Measurements from ENCODE around the gene CXCL11.
"Not testable (repeated sequence)": the region's sequence is repeated elsewhere in the genome, so short reads cannot be mapped to it uniquely, and the experiment has no call there.

The CXCL11 gene

DNA sequence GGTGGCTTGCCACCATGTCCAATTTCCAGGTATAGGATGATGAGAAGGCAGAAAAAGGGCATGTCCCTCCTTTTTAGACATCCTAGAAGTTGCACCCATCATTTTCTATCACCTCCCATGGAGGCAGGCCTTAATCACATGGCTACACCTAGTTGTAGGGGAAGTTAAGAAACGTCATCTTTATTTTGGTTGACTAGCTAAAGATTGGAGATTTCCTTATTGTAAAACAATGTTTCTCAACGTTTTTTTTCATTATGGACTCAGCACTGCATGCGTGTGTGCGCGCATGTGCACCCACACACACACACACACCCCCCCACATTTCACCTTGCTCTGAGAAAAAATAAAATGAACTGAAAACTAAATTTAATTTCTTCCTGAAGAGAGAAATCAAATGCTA, 26.6 kb downstream of the CXCL11 start:
- peak overlapping the region; percentile 64; the same call in 1 of the 2 replicates for H3K27ac ChIP-seq
- TF ChIP-seq, protein P1, sequence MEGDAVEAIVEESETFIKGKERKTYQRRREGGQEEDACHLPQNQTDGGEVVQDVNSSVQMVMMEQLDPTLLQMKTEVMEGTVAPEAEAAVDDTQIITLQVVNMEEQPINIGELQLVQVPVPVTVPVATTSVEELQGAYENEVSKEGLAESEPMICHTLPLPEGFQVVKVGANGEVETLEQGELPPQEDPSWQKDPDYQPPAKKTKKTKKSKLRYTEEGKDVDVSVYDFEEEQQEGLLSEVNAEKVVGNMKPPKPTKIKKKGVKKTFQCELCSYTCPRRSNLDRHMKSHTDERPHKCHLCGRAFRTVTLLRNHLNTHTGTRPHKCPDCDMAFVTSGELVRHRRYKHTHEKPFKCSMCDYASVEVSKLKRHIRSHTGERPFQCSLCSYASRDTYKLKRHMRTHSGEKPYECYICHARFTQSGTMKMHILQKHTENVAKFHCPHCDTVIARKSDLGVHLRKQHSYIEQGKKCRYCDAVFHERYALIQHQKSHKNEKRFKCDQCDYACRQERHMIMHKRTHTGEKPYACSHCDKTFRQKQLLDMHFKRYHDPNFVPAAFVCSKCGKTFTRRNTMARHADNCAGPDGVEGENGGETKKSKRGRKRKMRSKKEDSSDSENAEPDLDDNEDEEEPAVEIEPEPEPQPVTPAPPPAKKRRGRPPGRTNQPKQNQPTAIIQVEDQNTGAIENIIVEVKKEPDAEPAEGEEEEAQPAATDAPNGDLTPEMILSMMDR (conservative IDR thresholded peaks at IDR 0.05): no peak

DNA sequence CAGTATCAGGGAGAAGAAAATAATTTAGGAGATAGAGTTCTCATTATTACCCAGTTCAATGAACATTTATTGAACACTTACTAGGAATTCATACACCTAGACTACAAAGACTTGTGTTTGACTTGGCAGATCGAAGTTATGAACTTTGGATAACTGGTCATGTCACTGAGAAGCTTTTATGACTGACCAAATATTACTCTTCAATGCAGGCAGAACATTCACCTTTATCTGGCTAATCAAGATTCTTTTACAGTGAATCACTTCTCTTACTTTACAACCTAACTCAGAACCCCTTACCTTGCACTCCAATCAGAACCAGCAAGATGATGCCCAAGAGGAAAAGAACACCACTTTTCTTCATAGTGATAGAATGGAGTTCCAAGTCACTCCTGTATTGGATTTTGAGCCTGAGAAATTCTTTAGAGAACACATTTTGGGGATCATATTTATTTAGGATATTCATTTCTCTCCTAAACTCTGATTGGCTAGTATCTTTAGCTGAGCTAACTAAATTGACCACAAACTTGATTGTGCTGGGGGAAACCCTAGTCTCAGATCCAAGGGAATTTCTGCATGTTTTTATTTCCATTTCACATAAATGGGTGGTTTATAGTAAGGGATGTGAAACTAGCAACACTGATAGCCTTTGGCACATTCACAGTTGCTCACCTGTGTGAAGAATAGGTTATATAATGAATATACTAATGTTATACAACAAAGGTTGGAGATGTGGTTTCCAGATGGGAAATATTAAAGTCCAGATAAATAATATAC, 28.6 kb downstream of the CXCL11 start, which contains the start of gene CXCL9:
Gene CXCL9 (minus strand): TSS at position 421 of the 774 bp plus-strand sequence. CDS start 60 bp downstream, at position 361.
- TF ChIP-seq, protein P1 (conservative IDR thresholded peaks at IDR 0.05): no peak
- peak within 1 kb of the TSS; percentile 64 for H3K27ac ChIP-seq

DNA sequence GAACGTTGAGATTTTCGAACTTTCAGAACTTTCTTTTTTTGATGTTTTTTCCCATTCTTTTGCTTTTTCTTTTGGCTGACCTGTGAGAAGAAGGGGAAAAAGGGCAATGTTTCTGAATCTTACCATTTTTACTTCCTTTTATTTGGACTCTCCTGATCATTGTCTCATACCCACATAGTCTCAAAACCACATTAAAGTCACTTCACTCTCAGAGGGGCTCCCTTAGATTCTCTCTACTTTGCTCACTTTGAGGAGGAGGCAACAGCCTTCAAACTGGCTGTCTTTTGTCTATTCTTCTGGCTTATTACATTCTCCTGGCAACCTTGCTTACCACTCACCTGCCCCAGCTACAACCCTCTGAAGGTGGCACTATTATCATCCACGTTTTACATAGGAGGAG, 32.2 kb downstream of the CXCL11 start:
- H3K27ac ChIP-seq: peak overlapping the region; percentile 79
- TF ChIP-seq, protein P1 (conservative IDR thresholded peaks at IDR 0.05): no peak

DNA sequence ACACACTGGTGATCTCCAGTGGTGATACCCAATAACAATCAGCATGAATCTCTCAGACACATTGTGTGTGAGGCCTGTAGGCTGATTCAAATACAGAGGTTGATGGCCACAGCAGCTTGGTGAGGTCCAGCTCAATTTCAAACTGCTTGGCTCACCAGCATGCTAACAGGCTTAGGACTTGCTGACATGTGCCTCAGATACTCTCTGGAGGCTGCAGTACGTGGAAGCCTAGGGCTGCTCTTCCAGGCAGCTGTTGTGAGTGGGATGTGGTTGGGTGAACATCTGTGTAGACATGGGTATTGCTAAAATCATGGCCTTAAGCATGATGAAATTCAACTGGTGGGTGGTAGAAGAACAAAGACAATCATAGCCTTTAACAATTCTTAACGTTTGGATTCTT, 32.8 kb downstream of the CXCL11 start:
- H3K27ac ChIP-seq: peak overlapping the region; percentile 79
- TF ChIP-seq, protein P1 (conservative IDR thresholded peaks at IDR 0.05): no peak

DNA sequence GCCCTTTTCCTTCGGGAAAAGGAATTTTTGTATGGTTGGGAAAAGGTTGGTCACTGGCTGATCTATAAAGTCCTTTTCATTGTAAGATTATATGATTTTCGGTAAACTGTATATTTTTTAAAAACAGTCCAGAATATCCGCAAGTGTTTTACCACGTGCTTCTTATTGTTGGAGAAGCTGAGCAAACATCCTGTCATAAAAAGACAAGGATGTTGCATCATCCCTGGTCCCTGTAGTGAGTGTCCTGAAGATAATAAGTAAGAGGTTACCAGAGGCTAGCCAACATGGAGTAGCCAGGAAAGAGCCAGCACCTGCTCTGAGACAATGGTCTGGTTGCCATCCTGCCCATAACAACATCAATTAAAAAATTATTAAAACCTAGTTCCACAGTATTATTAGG, 33.7 kb downstream of the CXCL11 start:
- peak overlapping the region; percentile 79 for H3K27ac ChIP-seq
- TF ChIP-seq, protein P1 (conservative IDR thresholded peaks at IDR 0.05): no peak

DNA sequence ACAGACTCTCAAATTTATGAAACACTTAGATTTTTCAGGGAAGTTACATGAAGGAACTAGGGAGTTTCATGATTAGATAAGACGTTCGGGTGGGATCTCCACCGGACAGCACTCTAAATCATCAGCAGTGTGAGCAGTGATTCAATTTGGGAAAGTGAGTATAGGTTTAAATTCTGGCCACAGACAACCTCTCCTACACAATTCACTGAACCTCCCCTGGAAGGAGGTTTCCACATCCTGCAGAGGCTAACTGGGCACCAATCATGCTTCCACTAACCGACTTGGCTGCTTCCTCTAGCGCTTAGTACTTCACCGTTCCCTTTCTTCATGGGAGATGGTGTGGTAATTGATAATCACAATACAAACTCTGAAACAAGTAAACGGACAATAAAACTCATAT, 34.2 kb downstream of the CXCL11 start:
- peak overlapping the region; percentile 79 for H3K27ac ChIP-seq
- TF ChIP-seq, protein P1 (conservative IDR thresholded peaks at IDR 0.05): no peak

DNA sequence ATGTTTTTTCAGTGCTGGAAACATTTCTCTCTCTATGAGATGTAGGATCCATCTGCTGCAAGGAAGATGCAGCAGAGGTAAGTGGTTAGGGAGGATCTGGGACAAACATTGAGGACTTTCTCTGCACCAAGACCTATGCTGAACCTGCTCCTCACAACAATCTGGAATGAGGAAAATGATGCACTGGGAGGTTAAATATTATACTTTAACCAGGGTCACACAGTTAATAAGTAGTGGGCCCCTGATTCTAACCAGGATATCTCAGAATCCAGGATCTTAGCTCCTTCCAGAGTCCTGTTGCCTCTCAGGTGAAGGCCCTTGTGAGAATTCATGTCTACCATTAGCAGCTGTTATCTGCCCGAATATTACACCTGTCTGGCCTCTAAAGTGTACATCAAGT, 35.6 kb downstream of the CXCL11 start:
- TF ChIP-seq, protein P1 (conservative IDR thresholded peaks at IDR 0.05): no peak
- H3K27ac ChIP-seq: peak overlapping the region; percentile 79; the same call in 1 of the 2 replicates

DNA sequence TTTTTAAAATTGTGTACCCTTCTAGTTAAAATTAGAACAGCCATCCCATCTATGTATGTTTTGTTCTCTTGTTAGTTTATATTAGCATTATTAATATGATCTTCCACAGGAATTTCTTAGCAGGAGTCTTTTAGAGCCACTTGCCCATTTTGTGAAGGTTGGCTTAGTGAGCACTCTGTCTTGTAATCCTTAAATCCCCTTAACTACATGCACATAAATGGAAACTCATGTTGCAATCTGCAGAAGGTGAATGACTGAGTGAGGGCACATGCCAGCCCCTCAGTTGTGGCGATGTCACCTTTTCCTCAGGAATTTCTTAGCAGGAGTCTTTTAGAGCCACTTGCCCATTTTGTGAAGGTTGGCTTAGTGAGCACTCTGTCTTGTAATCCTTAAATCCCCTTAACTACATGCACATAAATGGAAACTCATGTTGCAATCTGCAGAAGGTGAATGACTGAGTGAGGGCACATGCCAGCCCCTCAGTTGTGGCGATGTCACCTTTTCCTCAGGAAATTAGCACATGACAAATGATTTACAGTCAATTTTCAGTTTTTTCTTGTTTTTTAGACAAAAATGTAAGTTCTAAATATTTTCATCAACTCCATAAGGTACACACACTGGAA, 37.2 kb downstream of the CXCL11 start:
- H3K27ac ChIP-seq: not testable (repeated sequence)
